K562 (cell line): ENCODE data around the gene WSCD2. TPM values are rescaled to one million over a fixed set of nuclear protein-coding genes. Genes with fewer than 3 reads are reported as not detected.

Source experiments
- COPS2 ChIP-seq: fragments of 450-650 bp; conservative IDR thresholded peaks from 2 replicates; pipeline ENCODE4 v1.6.1; 2016; ENCODE audit warnings: mild to moderate bottlenecking, moderate library complexity
- polyA plus RNA-seq, 8 experiments: library from polyadenylated mRNA; depleted of rRNA in 4 of 8; stranded (reverse) in 5 of 8; unstranded in 3 of 8; fragments of >200 nt; fragmentation: Nextera tagmentation in 2 of 8; fragmentation: Illumina TruSeq in 1 of 8; extraction: Ambion mirVana in 2 of 8; extraction: Trizol in 1 of 8; gene quantifications; 2 replicates each; pipeline versions ENCODE4 v1.2.1 to v1.2.3, GENCODE V29; 2011 to 2014; ENCODE audit warnings: inconsistent platforms in 1 of 8, missing spikeins in 1 of 8
- total RNA-seq, 7 experiments: library from RNA; depleted of rRNA in 6 of 7; stranded (reverse); fragments of >200 nt in 6 of 7; fragmentation: Illumina TruSeq in 2 of 7; extraction: Trizol in 2 of 7; gene quantifications; 2 replicates each; pipeline versions ENCODE4 v1.2.1 to v1.2.3, GENCODE V29; 2011 to 2021; ENCODE audit warnings: low replicate concordance in 1 of 7
- TF ChIP-seq, protein P1 (sequence below), 2 experiments: fragments of 450-650 bp; formaldehyde crosslinking in 1 of 2; IDR thresholded peaks; 2 replicates each; pipeline versions ENCODE4 v1.4.0 to v1.6.1; 2014 to 2020; ENCODE audit warnings: mild to moderate bottlenecking in 2 of 2, borderline replicate concordance in 1 of 2, low read depth in 1 of 2
- TF ChIP-seq, protein P2 (sequence below), 2 experiments: IDR thresholded peaks; 2 replicates each; pipeline ENCODE4 v1.6.1; 2011; ENCODE audit warnings: borderline replicate concordance in 1 of 2, control low read depth in 1 of 2, low read depth in 1 of 2, low read length in 1 of 2, mild to moderate bottlenecking in 1 of 2, mixed read lengths in 1 of 2, moderate library complexity in 1 of 2; ENCODE audit not compliant: insufficient read depth in 1 of 2, insufficient read length in 1 of 2, poor library complexity in 1 of 2, severe bottlenecking in 1 of 2; ENCODE audit errors: extremely low read depth in 1 of 2
- TF ChIP-seq, protein P3 (sequence below): sonication (generic); formaldehyde crosslinking; IDR thresholded peaks from 2 replicates; pipeline ENCODE4 v1.8.0; 2023; ENCODE audit warnings: missing genetic modification reagents, mild to moderate bottlenecking, borderline replicate concordance

WSCD2 gene
- total and polyA plus RNA-seq, 9 of the 15 experiments (the other 6 are each of a cell fraction or from before 2014, with no cell fraction given), result 0.72 to 14.1 (median 4.0) TPM

DNA sequence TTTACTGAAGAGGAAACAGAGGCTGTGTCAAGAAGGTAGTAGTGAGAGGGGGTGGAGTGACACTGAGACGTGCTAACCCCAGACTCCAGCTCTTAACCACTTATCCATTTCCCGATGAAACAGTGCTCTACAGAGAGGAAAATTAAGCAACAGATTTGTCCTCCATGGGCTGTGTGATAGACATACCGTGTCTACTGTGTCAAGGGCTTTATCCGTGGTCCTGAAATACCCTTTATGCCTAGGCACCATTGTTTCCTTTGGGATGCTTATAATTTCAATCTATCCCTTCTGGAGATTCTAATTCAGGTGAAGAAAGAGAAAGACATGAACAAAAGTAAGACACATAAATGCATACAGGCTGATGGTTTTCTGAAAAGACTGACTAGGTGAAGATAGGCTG is 138.4 kb downstream of the WSCD2 start (continued):
- TF ChIP-seq, protein P1, sequence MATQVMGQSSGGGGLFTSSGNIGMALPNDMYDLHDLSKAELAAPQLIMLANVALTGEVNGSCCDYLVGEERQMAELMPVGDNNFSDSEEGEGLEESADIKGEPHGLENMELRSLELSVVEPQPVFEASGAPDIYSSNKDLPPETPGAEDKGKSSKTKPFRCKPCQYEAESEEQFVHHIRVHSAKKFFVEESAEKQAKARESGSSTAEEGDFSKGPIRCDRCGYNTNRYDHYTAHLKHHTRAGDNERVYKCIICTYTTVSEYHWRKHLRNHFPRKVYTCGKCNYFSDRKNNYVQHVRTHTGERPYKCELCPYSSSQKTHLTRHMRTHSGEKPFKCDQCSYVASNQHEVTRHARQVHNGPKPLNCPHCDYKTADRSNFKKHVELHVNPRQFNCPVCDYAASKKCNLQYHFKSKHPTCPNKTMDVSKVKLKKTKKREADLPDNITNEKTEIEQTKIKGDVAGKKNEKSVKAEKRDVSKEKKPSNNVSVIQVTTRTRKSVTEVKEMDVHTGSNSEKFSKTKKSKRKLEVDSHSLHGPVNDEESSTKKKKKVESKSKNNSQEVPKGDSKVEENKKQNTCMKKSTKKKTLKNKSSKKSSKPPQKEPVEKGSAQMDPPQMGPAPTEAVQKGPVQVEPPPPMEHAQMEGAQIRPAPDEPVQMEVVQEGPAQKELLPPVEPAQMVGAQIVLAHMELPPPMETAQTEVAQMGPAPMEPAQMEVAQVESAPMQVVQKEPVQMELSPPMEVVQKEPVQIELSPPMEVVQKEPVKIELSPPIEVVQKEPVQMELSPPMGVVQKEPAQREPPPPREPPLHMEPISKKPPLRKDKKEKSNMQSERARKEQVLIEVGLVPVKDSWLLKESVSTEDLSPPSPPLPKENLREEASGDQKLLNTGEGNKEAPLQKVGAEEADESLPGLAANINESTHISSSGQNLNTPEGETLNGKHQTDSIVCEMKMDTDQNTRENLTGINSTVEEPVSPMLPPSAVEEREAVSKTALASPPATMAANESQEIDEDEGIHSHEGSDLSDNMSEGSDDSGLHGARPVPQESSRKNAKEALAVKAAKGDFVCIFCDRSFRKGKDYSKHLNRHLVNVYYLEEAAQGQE (IDR thresholded peaks at IDR 0.05; ENCODE audit: borderline replicate concordance), result peak; percentile 78
- TF ChIP-seq, protein P1 (CRISPR knock-in tag; IDR thresholded peaks at IDR 0.05; ENCODE audit: low read depth), result no peak
- TF ChIP-seq, protein P2, sequence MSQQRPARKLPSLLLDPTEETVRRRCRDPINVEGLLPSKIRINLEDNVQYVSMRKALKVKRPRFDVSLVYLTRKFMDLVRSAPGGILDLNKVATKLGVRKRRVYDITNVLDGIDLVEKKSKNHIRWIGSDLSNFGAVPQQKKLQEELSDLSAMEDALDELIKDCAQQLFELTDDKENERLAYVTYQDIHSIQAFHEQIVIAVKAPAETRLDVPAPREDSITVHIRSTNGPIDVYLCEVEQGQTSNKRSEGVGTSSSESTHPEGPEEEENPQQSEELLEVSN (IDR thresholded peaks at IDR 0.05; ENCODE audit: borderline replicate concordance in 1 of 2, extremely low read depth in 1 of 2, insufficient read depth in 1 of 2, insufficient read length in 1 of 2, low read depth in 1 of 2, low read length in 1 of 2, poor library complexity in 1 of 2, severe bottlenecking in 1 of 2), result no peak
- TF ChIP-seq, protein P3, sequence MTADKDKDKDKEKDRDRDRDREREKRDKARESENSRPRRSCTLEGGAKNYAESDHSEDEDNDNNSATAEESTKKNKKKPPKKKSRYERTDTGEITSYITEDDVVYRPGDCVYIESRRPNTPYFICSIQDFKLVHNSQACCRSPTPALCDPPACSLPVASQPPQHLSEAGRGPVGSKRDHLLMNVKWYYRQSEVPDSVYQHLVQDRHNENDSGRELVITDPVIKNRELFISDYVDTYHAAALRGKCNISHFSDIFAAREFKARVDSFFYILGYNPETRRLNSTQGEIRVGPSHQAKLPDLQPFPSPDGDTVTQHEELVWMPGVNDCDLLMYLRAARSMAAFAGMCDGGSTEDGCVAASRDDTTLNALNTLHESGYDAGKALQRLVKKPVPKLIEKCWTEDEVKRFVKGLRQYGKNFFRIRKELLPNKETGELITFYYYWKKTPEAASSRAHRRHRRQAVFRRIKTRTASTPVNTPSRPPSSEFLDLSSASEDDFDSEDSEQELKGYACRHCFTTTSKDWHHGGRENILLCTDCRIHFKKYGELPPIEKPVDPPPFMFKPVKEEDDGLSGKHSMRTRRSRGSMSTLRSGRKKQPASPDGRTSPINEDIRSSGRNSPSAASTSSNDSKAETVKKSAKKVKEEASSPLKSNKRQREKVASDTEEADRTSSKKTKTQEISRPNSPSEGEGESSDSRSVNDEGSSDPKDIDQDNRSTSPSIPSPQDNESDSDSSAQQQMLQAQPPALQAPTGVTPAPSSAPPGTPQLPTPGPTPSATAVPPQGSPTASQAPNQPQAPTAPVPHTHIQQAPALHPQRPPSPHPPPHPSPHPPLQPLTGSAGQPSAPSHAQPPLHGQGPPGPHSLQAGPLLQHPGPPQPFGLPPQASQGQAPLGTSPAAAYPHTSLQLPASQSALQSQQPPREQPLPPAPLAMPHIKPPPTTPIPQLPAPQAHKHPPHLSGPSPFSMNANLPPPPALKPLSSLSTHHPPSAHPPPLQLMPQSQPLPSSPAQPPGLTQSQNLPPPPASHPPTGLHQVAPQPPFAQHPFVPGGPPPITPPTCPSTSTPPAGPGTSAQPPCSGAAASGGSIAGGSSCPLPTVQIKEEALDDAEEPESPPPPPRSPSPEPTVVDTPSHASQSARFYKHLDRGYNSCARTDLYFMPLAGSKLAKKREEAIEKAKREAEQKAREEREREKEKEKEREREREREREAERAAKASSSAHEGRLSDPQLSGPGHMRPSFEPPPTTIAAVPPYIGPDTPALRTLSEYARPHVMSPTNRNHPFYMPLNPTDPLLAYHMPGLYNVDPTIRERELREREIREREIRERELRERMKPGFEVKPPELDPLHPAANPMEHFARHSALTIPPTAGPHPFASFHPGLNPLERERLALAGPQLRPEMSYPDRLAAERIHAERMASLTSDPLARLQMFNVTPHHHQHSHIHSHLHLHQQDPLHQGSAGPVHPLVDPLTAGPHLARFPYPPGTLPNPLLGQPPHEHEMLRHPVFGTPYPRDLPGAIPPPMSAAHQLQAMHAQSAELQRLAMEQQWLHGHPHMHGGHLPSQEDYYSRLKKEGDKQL, result no peak
- TF ChIP-seq COPS2, result no peak
